Hematopoietic multipotent progenitor cell treated with erythropoietin and hydrocortisone succinate and interleukin-3 and kit ligand, for 6 days (in vitro differentiated cells): ENCODE data around the gene HSPA8.
A peak's percentile ranks its signal among the peaks of the same experiment; 100 is the strongest.

Experiments
- DNase-seq: peaks from one replicate; pipeline ENCODE4 v3.0.0-alpha.2; 2015

Gene HSPA8

DNA sequence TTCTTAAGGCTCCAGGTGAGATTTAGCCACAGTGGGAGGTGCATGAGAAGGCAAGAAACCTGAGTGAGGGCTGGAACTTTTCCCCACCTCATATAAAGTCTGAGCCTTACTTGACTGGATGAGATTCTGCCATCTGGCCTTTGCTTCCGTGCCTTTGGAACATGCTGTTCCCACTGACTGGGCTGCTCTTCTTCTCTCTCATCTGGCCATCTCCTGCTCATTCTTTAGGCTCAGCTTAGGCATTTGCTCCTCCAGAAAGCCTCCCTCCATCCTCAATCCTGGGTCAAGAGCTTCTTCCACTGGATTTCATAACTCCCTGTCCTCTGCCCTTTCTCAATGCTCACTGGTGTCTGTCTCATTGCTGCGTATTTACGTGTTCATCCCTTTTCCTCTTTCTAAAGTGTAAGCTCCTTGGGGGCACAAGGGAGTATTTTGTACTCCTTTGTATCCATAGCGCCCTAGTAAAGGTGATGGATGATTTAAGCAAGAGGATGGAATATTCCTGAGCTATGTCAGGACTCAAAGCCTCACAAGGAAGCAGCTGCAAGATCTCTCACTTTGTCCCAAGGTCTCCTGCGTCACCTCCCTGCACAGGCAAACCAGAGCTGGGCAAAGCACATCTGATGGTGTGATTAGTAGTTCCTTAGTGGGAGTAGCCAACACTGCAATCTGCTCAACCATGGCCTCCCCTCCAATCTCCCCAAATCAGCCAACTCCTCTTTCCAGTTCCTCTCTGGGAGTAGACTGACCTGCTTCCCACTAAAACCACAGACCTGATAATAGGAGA lies 15.3 kb downstream of the HSPA8 start:
- DNase-seq = no peak

DNA sequence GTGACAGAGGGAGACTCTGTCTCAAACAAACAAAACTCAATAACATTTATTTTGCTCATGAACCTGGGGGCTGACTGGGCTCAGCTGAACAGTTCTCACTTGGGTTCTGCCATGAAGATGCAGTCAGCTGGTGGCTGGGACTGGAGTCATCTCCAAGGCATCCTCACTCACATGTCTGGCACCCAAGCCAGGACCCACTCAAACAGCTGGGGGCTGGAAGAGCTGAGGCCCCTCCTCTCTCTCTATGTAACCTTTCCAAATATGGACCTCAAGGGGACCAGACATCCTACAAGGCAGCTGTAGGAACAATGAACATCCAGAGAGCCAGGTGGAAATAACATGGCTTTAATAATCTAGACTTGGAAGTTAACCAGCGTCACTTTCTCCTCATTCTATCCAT lies 16.8 kb downstream of the HSPA8 start:
- DNase-seq = no peak

DNA sequence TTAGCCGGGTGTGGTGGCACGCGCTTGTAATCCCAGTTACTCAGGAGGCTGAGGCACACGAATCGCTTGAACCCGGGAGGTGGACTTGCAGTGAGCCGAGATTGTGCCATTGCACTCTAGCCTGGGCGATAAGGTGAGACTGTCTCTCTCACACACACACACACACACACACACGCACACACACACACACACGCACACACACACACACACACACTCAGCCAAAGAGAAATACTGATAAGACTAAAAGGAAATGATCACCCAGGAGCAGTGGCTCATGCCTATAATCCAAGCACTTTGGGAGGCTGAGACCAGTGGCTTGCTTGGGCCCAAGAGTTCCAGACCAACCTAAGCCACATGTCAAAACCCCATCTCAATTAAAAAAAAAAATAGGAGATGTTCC lies 20.8 kb downstream of the HSPA8 start:
- DNase-seq = no peak

DNA sequence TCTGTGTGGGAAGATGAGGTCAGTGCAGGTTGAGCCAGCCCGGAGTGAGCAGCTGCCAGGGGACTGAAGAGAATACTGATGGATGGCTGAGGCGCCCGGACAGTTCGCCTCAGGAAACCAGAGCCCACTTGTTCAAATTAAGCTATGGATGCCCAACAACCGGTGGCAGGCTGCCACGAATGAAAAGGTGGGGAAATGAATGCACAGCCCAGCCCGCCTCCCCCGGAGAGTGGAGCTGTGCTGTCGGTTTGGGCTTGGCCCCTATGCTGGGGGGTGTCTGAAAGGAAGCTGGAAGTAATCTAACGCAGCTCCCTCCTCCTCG lies 21.9 kb downstream of the HSPA8 start:
- no peak for DNase-seq

DNA sequence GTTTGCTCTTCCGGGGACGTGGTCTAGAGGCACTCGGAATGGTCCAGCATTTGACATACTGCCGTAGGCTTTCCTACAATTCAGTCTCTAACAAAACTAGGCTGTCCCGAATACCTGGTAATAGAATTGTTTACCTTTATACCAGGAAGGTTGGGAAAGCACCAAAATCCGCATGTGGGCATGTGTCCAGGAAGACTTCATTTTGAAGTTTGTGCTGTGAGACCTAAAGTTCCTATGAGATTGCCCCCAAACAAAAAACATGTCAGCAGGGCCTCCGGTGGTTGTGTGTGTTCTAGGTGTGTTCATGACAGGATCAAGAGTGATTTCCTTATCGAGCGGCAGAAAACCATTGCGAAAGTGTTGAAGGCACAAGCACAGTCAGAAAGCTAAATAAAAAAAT lies 26.1 kb downstream of the HSPA8 start:
- DNase-seq = no peak

DNA sequence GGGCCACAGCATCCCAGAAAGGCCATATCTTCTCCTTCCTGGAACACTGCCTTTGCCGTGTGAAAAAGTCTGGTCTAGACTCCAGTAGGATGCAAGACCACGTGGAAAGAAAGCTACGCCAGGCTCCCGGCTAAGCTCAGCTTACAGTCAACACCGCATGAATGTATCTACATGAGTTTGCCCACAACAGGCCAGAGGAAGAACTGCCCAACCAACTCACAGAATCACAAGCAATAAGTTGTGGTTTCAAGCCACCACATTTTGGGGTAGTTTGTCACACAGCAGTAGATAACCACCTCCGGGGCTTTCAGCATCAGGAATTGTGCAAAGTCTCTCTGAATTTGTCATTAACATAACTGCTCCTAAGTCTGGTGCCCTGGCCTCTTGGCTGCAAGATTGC lies 27.3 kb downstream of the HSPA8 start:
- DNase-seq = peak; percentile 78

DNA sequence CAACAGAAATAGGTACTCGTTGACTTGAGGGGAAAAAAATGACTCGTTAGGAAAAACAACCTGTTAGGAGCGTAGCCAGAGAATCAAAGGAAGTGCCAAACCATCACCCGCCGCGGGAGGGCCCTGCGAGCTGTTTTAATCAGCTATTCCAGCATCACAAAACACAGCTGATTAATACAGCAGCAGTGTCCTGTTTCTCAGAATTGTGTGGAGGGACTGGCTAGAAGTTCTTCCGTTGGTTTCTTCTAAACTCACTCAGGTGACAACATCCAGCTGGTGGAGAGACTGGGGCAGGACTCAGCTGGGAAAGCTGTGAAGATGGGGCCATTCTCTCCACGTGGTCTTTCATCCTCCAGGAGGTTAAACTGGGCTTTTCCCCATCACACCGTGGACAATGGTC lies 28.0 kb downstream of the HSPA8 start:
- peak; percentile 19 for DNase-seq

DNA sequence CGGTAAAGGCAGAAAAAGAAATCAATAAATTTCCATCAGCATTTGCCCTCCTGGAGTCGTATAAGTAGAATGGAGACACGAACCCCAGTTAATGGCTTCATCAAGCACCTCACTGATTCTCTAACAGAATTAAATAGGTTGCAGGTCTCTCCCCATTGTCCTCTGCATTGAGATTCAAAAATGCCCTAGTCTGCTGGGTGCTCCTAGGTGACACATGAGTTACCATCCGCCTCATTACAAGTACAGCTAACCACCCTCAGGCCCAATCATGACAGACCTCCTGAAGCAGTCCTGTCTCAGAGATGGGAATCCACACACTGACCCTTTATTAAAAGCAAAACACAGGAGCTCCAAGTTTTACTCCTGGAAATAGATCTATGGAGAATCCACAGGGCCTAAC lies 31.4 kb downstream of the HSPA8 start:
- DNase-seq = no peak

DNA sequence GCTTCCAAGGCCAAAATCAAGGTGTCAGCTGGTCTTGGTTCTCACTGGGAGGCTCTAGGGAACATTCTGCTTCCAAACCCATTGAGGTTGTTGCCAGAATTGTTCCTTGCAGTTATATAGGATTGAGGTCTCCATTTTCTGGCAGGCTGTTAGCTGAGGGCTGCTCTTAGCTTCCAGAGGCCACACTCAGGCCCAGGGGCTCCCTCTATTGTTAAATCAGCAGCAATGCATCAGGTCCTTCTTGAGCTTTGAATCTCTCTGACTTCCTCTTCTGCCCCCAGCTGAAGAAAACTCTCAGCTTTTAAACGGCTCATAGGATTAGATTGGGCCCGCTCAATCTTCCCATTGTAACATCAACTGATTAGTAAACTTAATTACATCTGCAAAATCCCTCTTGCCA lies 41.0 kb downstream of the HSPA8 start:
- peak; percentile 84 for DNase-seq

DNA sequence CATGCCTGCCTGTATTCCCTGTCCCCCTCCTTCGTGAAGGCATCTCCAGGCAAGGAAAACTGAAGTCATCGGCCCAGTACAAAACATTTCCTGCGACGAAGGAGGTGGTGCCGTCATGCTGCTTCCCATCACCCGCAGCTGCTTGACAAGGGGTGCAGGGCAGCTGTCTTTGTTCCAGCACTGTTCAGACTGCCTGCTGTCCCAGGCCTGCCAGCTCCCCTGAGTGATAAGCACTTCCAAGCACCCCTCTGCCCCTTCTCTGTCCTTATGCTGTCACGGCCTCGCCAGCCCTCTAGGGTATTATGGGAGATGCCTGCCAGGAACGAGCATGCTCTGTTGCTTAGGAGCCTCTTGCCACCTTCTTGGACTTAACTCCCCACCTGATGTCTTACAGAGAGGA lies 43.2 kb downstream of the HSPA8 start:
- DNase-seq = no peak

DNA sequence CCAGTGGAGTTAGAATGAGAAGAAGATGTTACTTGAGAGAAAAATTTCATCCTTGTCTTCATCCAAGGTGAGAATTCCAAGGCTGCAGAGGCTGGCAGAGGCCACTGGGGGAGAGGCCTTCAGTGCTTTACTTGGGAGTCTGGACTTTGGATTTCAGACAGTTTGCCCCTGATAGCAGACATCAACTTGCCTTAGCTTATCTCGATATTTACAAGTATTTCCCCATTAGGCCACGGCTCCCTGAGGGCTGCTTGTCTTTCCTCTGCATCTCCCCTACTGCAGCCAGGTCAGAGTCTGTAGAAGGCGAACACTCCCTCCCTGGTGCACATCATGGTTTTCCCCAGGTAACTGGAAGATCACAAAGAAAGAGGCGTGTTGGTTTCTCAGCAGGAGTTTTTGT lies 50.4 kb downstream of the HSPA8 start:
- DNase-seq = no peak
